HUES64 (cell line): ENCODE data around the gene PRMT1. TPM values are rescaled to one million over a fixed set of nuclear protein-coding genes. Genes with fewer than 3 reads are reported as not detected.
A peak's percentile ranks its signal among the peaks of the same experiment; 100 is the strongest.
"Not testable (repeated sequence)": the region's sequence is repeated elsewhere in the genome, so short reads cannot be mapped to it uniquely, and the experiment has no call there.

ENCODE experiments used
- H3K27ac ChIP-seq: 2 replicates; pipeline ENCODE4 v1.7.0; 2013; ENCODE audit warnings: low read depth, low read length, inconsistent platforms
- H3K27me3 ChIP-seq: 2 replicates; pipeline ENCODE4 v1.6.1; 2013; ENCODE audit warnings: mild to moderate bottlenecking, low read length; ENCODE audit not compliant: insufficient read depth
- H3K36me3 ChIP-seq: 2 replicates; pipeline ENCODE4 v1.6.1; 2013; ENCODE audit warnings: mild to moderate bottlenecking, low read length; ENCODE audit not compliant: insufficient read depth
- H3K4me1 ChIP-seq: 2 replicates; pipeline ENCODE4 v1.6.1; 2013; ENCODE audit warnings: mild to moderate bottlenecking, low read length, moderate library complexity; ENCODE audit not compliant: insufficient read depth
- H3K4me3 ChIP-seq: 2 replicates; pipeline ENCODE4 v1.5.1; 2013; ENCODE audit warnings: mild to moderate bottlenecking, low read length, moderate library complexity
- H3K9ac ChIP-seq: 2 replicates; pipeline ENCODE4 v1.6.1; 2013; ENCODE audit warnings: mild to moderate bottlenecking, low read depth, low read length
- H3K9me3 ChIP-seq: 2 replicates; pipeline ENCODE4 v1.6.1; 2013; ENCODE audit warnings: low read depth, low read length; ENCODE audit not compliant: insufficient read depth
- WGBS: fragments of 150-250, 120-280 bp; methylation state at CpG from one replicate; pipeline ENCODE4 v1.1.7; 2013; ENCODE audit warnings: missing lambda C conversion rate; 5-methylcytosine and 5-hydroxymethylcytosine counted together
- polyA plus RNA-seq, 2 experiments: library from polyadenylated mRNA; stranded (reverse); fragments of 50-300 nt; gene quantifications; one replicate each; pipeline ENCODE4 v1.2.3, GENCODE V29; 2013

Gene PRMT1
- 545 TPM for polyA plus RNA-seq (2013, experiment 1 of 2)
- 504 TPM for polyA plus RNA-seq (2013, experiment 2 of 2)

DNA sequence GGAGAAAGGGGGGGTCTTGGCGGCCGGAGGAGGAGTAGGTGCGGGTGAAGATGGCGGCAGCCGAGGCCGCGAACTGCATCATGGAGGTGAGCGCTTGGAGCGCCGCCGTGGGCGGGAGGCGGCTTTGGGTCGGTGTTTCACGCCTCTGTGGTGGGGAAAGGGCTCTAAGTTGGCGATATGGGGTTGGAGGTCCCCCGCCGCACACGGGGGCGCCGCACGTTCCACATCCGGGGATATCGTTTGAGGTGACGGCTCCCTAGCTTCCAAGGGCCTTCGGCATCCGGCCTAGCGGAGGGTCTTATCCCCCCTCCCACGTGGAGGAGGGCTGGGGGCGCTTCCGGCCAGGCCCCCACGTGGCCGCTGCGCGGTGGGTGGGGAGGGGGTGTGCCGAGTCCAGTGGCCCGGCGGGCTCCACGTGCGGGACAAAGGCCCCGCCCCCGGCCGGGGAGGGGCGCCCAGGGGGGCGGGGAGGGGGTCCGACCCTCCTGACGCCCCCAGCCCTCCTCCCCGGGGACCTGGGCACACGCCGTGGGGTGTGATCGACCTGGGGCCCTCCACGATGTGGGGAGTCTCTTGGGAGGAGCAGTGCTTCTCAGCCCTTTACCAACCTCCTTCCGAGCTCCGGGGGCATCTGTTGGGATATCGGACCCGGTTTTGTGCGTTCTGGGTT lies at the start of gene PRMT1:
PRMT1 (plus strand) TSS at position 41 of the 670 bp plus-strand sequence; CDS start at position 51, 10 bp downstream.
- peak within 1 kb of the TSS; percentile 100 for H3K27ac ChIP-seq
- peak within 1 kb of the TSS; percentile 99 for H3K4me3 ChIP-seq
- under 1% methylated on average over 41 of the region's 57 CpGs for WGBS
- H3K27me3 ChIP-seq = no peaks in the 10 kb centered on the region
- peak within 1 kb of the TSS; percentile 100 for H3K9ac ChIP-seq
- H3K9me3 ChIP-seq = no peaks in the 10 kb centered on the region
- H3K4me1 ChIP-seq = peaks cover 10% of the 10 kb centered on the region
- H3K36me3 ChIP-seq = peaks cover 25% of the 10 kb centered on the region

GRCh38 chr19:49629659-49630058 lies 47.4 kb upstream of the PRMT1 start:
- 97% methylated on average over 9 of the region's 9 CpGs for WGBS
- Histone ChIP-seq H3K9me3 (no peaks in the 10 kb centered on the region), H3K9ac (no peak overlapping the region), H3K4me1 (no peaks in the 10 kb centered on the region), H3K27me3 (no peaks in the 10 kb centered on the region), H3K36me3 (peaks cover 27% of the 10 kb centered on the region), H3K27ac (no peak overlapping the region), H3K4me3 (no peak overlapping the region)

DNA sequence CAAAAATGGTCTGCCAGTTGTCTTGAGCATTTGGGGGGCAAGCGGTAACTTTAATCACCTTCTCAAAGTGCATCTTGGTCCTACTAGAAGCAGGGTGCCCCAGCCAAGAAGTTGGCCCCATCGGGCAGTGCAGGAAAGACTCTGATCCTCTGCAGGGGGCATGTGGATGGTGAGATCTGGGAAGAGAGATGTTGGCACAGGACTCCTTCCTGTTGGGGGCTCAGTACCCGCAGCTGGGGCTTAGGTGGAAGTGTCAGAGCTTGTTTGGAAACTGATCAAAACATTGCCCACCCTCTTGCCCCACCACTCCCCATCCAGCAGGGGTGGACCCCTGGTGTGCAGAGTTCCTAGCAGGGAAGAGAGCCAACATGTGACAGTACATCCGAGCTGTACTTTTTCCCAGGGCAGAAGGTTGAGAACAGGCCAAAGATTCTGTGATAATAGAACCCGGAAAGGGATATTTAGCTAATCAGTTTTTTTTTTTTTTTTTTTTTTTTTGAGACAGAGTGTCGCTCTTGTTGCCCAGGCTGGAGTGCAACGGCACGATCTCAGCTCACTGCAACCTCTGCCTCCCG lies 46.0 kb upstream of the PRMT1 start:
- Histone ChIP-seq H3K9ac (no peak overlapping the region), H3K36me3 (peaks cover 20% of the 10 kb centered on the region), H3K27me3 (no peaks in the 10 kb centered on the region), H3K9me3 (no peaks in the 10 kb centered on the region), H3K4me1 (no peaks in the 10 kb centered on the region), H3K27ac (no peak overlapping the region), H3K4me3 (no peak overlapping the region)
- WGBS = 92% methylated on average over 9 of the region's 9 CpGs

GRCh38 chr19:49631610-49632192 lies 45.4 kb upstream of the PRMT1 start:
- H3K27me3 ChIP-seq = no peaks in the 10 kb centered on the region
- no peak overlapping the region for H3K27ac ChIP-seq
- no peak overlapping the region for H3K9ac ChIP-seq
- peaks cover 14% of the 10 kb centered on the region for H3K36me3 ChIP-seq
- no peaks in the 10 kb centered on the region for H3K4me1 ChIP-seq
- no peaks in the 10 kb centered on the region for H3K9me3 ChIP-seq
- WGBS = 94% methylated on average over 19 of the region's 19 CpGs
- H3K4me3 ChIP-seq = no peak overlapping the region

GRCh38 chr19:49632576-49632975 lies 44.5 kb upstream of the PRMT1 start:
- Histone ChIP-seq H3K9ac (no peak overlapping the region), H3K4me1 (no peaks in the 10 kb centered on the region), H3K27ac (no peak overlapping the region), H3K4me3 (no peak overlapping the region), H3K27me3 (no peaks in the 10 kb centered on the region), H3K9me3 (no peaks in the 10 kb centered on the region), H3K36me3 (peaks cover 8% of the 10 kb centered on the region)
- WGBS = 98% methylated on average over 5 of the region's 5 CpGs

DNA sequence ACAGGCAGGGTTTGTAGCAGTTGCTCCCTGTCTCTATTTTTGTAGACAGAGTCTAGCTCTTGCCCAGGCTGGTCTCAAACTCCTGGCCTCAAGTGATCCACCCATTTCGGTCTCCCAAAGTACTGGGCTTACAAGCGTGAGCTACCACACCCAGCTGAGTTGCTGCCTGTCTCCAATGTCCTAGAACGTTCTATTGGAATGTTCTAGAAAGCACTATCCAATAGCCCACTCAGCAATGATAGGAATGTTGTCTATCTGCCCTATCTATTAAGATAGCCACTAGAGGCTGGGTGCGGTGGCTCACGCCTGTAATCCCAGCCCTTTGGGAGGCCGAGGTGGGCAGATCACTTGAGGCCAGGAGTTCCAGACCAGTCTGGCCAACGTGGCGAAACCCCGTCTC lies 43.8 kb upstream of the PRMT1 start:
- H3K4me1 ChIP-seq, H3K4me3 ChIP-seq, H3K27me3 ChIP-seq, H3K9ac ChIP-seq, H3K27ac ChIP-seq, H3K9me3 ChIP-seq, H3K36me3 ChIP-seq: not testable (repeated sequence)
- 89% methylated on average over 9 of the region's 9 CpGs for WGBS

GRCh38 chr19:49635530-49636232 lies 41.4 kb upstream of the PRMT1 start:
- Histone ChIP-seq H3K36me3 (no peaks in the 10 kb centered on the region), H3K9ac (no peak overlapping the region), H3K4me1 (peaks cover 5% of the 10 kb centered on the region; the same call in 1 of the 2 replicates), H3K4me3 (no peak overlapping the region), H3K9me3 (no peaks in the 10 kb centered on the region), H3K27ac (no peak overlapping the region), H3K27me3 (no peaks in the 10 kb centered on the region)
- 64% methylated on average over 24 of the region's 24 CpGs for whole genome bisulfite sequencing

DNA sequence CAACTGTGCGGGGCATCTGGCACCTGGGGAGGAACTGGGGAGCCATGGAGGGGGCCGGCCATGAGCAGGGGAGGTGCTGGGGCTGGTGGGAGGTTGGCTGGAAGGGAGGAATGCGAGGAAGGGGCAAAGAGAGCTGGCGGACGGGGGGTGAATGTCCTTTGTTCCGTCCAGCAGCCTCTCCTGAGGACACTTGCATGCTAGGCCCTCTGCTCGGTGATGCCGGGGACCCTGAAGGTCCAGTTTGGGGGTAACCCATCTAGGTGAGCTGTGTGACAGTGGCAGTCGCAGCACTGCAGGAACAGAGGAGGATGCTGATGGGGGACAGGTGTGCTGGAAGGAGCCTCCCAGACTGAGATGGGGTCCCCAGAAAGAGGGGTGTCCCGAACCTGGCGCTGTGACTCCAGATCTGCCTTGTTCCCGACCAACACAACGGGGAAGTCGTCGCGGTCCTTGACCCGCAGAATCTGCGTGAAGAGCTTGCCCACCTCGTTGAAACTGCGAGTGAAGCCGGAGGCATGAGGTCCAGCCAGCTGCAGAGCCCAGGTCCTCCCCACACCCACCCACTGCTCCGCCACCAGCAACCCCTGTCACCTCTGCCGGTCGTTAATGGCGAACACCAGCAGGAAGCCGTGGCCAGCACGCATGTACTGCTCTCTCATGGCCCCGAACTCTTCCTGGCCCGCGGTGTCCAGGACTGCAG lies 40.7 kb upstream of the PRMT1 start:
- H3K36me3 ChIP-seq = no peaks in the 10 kb centered on the region
- peaks cover 5% of the 10 kb centered on the region; the same call in 1 of the 2 replicates for H3K4me1 ChIP-seq
- H3K27me3 ChIP-seq = no peaks in the 10 kb centered on the region
- 82% methylated on average over 30 of the region's 30 CpGs for WGBS
- no peak overlapping the region for H3K9ac ChIP-seq
- no peaks in the 10 kb centered on the region for H3K9me3 ChIP-seq
- H3K4me3 ChIP-seq = no peak overlapping the region
- no peak overlapping the region for H3K27ac ChIP-seq

DNA sequence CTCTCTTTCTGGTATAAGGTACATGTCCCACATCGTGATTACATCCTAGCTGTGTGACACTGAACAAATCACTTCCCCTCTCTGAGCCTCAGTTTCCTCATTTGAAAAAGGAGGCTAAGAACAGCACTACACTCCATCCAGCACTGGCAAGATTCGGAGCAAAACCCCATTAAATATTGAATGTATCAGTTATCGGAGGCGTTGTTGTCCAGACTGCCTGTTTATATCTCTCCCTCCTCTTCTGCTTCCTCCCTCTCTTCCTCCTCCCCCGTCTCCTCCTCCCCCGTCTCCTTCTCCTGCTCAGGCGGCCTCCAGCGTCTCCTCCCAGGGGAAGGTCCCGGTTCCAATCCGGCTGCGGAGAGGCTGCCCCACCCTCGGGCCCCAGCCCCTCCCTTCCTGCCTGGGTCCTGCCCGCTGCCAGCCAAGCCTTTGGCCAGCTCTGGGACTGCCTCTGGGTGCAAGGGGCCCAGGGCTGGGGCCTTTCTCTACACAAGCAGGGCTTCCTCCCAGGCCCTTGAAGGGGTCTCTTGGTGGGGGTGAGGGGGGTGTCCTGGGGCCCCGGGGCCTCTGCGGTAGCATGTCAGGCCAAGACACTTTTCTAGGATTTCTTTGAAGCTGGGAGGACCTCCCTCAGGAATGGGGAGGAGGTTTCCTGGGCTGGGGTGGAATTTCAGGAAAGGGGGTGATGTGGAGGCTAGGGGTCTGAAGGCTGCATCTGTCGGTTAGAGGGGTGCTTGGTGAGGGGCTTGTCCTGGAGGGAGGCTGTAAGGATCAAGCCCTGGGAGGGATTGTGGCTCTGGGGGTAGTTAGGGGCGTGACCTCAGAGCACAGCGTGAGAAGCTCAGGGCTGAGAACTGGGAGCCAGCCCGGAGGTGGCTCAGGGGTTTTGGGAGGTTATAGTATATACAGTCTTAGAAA lies 39.0 kb upstream of the PRMT1 start:
- H3K27ac ChIP-seq = peak overlapping the region; percentile 58; the same call in 1 of the 2 replicates
- H3K4me1 ChIP-seq = peaks cover 9% of the 10 kb centered on the region
- no peaks in the 10 kb centered on the region for H3K27me3 ChIP-seq
- no peaks in the 10 kb centered on the region for H3K36me3 ChIP-seq
- no peaks in the 10 kb centered on the region for H3K9me3 ChIP-seq
- peak overlapping the region; percentile 45 for H3K4me3 ChIP-seq
- no peak overlapping the region for H3K9ac ChIP-seq
- 8% methylated on average over 18 of the region's 19 CpGs for WGBS

DNA sequence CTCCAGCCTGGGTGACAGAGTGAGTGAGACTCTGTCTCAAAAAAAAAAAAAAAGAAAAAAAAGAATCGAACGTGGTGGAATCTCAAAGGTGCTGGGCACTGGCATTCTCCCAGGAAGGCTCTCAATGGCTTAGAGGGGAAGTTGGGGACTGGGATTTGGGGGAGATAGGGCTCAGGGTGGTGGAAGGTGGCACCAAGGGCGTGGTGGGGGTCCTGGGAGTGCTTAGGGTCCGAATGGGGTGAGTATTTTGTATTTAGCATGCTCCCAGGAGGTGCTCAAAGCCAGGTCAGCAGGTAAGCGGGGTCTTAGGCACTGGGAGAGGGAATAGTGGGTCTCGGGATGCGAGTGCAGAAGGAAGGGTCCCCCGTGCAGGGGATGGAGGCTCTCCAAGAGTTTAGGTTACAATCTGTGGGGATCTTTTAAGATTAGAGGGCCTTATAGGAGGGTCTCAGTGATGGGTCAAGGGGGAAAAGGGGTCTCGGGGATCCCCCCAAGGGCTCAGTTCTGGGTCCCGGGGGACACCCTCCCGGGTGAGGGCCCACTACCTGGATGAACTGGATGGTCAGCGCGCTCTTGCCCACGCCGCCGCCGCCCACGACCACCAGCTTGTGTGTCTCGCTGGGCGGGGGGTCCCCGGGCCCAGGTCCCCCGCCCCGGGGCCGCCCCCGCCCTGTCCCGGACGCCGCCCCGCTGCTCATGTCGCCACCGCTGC lies 37.5 kb upstream of the PRMT1 start:
- Histone ChIP-seq H3K4me1 (peaks cover 13% of the 10 kb centered on the region), H3K27me3 (no peaks in the 10 kb centered on the region), H3K27ac (no peak overlapping the region), H3K36me3 (no peaks in the 10 kb centered on the region), H3K4me3 (peak overlapping the region; percentile 58), H3K9me3 (no peaks in the 10 kb centered on the region), H3K9ac (no peak overlapping the region)
- 5% methylated on average over 31 of the region's 31 CpGs for WGBS
